Measurements from ENCODE around the gene SLC31A1. TPM values are rescaled to one million over a fixed set of nuclear protein-coding genes. Genes with fewer than 3 reads are reported as not detected.

SLC31A1 gene
- total and polyA plus RNA-seq, 2 of the 13 experiments (the other 11 are each of a cell fraction or from before 2014, with no cell fraction given), result 62.9 to 70.0 TPM

DNA sequence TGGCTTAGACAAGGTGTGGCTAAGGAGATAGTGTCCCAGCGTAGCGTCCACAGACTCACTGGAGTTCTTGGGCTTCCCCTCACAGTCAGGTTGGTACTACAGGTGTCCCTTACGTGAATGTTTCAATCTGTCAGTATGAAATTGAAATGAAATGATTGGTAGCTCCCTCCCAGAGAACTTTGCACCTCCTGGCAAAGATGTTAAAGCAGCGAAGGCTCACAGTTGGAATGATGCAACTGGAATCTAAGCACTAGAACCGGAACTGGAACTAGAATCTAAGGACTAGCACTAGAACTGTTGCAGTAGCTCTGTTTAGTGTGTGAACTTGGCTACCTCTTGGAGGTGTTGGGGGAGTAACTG, 1.1 kb downstream of the SLC31A1 start (continued):
- TF ChIP-seq, protein P1, sequence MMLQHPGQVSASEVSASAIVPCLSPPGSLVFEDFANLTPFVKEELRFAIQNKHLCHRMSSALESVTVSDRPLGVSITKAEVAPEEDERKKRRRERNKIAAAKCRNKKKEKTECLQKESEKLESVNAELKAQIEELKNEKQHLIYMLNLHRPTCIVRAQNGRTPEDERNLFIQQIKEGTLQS (CRISPR knock-in tag; IDR thresholded peaks at IDR 0.05), result peak; percentile 79
- TF ChIP-seq ZNF567 (CRISPR knock-in tag; IDR thresholded peaks at IDR 0.05; ENCODE audit: borderline replicate concordance) (no peak), KDM6A (CRISPR knock-in tag; IDR thresholded peaks at IDR 0.05; ENCODE audit: low read depth) (0 out of 2 replicates have a peak, but pooled peaks have one; percentile 26)

DNA sequence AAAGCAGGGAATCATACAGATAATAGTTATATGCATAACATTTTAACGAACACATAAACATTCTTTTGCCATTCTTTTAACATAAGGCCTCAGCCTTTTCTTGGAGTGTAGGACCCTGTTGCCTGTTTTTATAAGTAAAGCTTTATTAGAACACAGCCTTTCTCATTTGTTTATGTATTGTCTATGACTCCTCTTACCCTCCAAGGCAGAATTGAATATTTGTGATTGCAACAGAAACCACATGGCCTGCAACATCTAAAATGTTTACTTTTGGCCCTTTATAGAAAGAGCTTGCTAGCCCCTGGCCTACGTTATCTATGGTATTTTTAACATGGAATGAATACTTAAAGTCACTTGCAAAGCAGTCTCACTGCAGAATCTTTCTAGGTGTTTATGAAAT, 2.6 kb downstream of the SLC31A1 start:
- no TSS peak for BruUV-seq (replicated peaks)
- Histone ChIP-seq H3K4me1 (ENCODE audit: insufficient read depth, low read length) (peaks cover 73% of the 10 kb centered on the region), H3K9ac (ENCODE audit: insufficient read depth, low read depth, low read length) (peak overlapping the region; percentile 97; the same call in 1 of the 2 replicates), H2AFZ (ENCODE audit: low read length) (no peak overlapping the region), H3K36me3 (replicated peaks in 1 of 2; ENCODE audit: control insufficient read depth in 1 of 2, insufficient read depth in 2 of 2, low read length in 2 of 2) (no peaks in the 10 kb centered on the region; a peak in 1 of 5 replicates), H3K79me2 (ENCODE audit: insufficient read depth, low read length) (peaks cover 83% of the 10 kb centered on the region), H3K27me3 (ENCODE audit: control insufficient read depth in 1 of 2, insufficient read depth in 2 of 2, low read length in 2 of 2) (peaks cover 0 to 3% of the 10 kb centered on the region in 2 experiments; a peak in 1 of 5 replicates), H3K4me3 (replicated peaks in 1 of 3; ENCODE audit: insufficient read depth in 1 of 3, low read depth in 2 of 3, low read length in 3 of 3) (peak overlapping the region in 2 of 3 experiments; percentile 66 to 91; a peak in 3 of 6 replicates), H4K20me1 (ENCODE audit: insufficient read depth, low read length) (no peaks in the 10 kb centered on the region; the same call in 1 of the 2 replicates), H3K27ac (ENCODE audit: extremely low read length, insufficient read depth, low read length) (peak overlapping the region; percentile 86), H3K4me2 (ENCODE audit: low read depth, low read length) (peak overlapping the region; percentile 80), H3K9me3 (ENCODE audit: low read length) (no peaks in the 10 kb centered on the region)
- CTCF ChIA-PET (ENCODE audit: low intra/inter-chr PET ratio, low total read pairs), result no interaction called here
- intact Hi-C loops (cut with micrococcal nuclease; ENCODE audit: unreplicated experiment) (loop anchor here (5.0 kb wide), 3 partner anchors 38 to 87 kb away; partner anchors contain the start of gene SLC31A2), in situ Hi-C loops (cut with HindIII; ENCODE audit: extremely low pct_ligation_motif_present, low pct_unique_long_range_greater_than_20kb) (no loop called here)
- FAIRE-seq (no peak), ATAC-seq (no peak), DNase-seq (ENCODE audit: low spot score) (peak; percentile 27)
- WGBS (ENCODE audit: low lambda C conversion rate), result 58% methylated on average over 2 of the region's 2 CpGs
- POLR2A ChIA-PET, result no interaction called here
- TF ChIP-seq MED1 (CRISPR knock-in tag; IDR thresholded peaks at IDR 0.05) (0 out of 2 replicates have a peak, but pooled peaks have one; percentile 9), SOX13 (IDR thresholded peaks at IDR 0.05) (no peak), SOX13 (CRISPR knock-in tag; conservative IDR thresholded peaks at IDR 0.05 in 1 of 2, IDR thresholded peaks at IDR 0.05 in 1 of 2) (peak in 1 of 2 experiments; percentile 27; a peak in 1 of 4 replicates), KLF16 (CRISPR knock-in tag; IDR thresholded peaks at IDR 0.05) (peak in 1 of 2 experiments; percentile 25; a peak in 1 of 4 replicates), ZNF776 (CRISPR knock-in tag; IDR thresholded peaks at IDR 0.05) (no peak), SAP130 (CRISPR knock-in tag; IDR thresholded peaks at IDR 0.05; ENCODE audit: low read depth) (peak; percentile 55; the same call in 1 of the 2 replicates), CEBPB (IDR thresholded peaks at IDR 0.05; ENCODE audit: borderline replicate concordance, low read depth, low read length) (peak; percentile 61; the same call in 1 of the 2 replicates), CEBPG (CRISPR knock-in tag; IDR thresholded peaks at IDR 0.05) (peak; percentile 58), SKI (IDR thresholded peaks at IDR 0.05; ENCODE audit: partially characterized antibody) (no peak)
- TF ChIP-seq, protein P2, sequence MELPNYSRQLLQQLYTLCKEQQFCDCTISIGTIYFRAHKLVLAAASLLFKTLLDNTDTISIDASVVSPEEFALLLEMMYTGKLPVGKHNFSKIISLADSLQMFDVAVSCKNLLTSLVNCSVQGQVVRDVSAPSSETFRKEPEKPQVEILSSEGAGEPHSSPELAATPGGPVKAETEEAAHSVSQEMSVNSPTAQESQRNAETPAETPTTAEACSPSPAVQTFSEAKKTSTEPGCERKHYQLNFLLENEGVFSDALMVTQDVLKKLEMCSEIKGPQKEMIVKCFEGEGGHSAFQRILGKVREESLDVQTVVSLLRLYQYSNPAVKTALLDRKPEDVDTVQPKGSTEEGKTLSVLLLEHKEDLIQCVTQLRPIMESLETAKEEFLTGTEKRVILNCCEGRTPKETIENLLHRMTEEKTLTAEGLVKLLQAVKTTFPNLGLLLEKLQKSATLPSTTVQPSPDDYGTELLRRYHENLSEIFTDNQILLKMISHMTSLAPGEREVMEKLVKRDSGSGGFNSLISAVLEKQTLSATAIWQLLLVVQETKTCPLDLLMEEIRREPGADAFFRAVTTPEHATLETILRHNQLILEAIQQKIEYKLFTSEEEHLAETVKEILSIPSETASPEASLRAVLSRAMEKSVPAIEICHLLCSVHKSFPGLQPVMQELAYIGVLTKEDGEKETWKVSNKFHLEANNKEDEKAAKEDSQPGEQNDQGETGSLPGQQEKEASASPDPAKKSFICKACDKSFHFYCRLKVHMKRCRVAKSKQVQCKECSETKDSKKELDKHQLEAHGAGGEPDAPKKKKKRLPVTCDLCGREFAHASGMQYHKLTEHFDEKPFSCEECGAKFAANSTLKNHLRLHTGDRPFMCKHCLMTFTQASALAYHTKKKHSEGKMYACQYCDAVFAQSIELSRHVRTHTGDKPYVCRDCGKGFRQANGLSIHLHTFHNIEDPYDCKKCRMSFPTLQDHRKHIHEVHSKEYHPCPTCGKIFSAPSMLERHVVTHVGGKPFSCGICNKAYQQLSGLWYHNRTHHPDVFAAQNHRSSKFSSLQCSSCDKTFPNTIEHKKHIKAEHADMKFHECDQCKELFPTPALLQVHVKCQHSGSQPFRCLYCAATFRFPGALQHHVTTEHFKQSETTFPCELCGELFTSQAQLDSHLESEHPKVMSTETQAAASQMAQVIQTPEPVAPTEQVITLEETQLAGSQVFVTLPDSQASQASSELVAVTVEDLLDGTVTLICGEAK (IDR thresholded peaks at IDR 0.05), result peak; percentile 51
- TF ChIP-seq, protein P2 (CRISPR knock-in tag; IDR thresholded peaks at IDR 0.05), result peak; percentile 61; the same call in 1 of the 2 replicates

All from HepG2 (cell line).